Brain microvascular endothelial cell (primary cell): ENCODE data around the gene GSK3B.

Source experiments
- DNase-seq: peaks from one replicate; pipeline ENCODE4 v3.0.0-alpha.2; 2020
- H3K27ac ChIP-seq: fragments of 250-450 bp; sonication (Bioruptor Pico); 2 replicates; pipeline ENCODE4 v1.5.1; 2020; ENCODE audit warnings: mild to moderate bottlenecking, moderate library complexity
- H3K27me3 ChIP-seq: fragments of 250-450 bp; sonication (Bioruptor Pico); replicated peaks from 2 replicates; pipeline ENCODE4 v1.5.1; 2020; ENCODE audit warnings: mild to moderate bottlenecking
- H3K36me3 ChIP-seq: fragments of 250-450 bp; sonication (Bioruptor Pico); replicated peaks from 2 replicates; pipeline ENCODE4 v1.5.1; 2020; ENCODE audit warnings: mild to moderate bottlenecking
- H3K4me3 ChIP-seq: 2 replicates; pipeline ENCODE4 v1.5.1; 2011; ENCODE audit warnings: low read depth, mild to moderate bottlenecking, control low read depth, low read length, moderate library complexity
- in situ Hi-C: cut with HindIII; loops from 2 replicates; pipeline ENCODE4 v1.10.0; 2017; ENCODE audit warnings: low sequenced_read_pairs, low pct_ligation_motif_present
- TF ChIP-seq, protein P1 (sequence below): IDR thresholded peaks from 2 replicates; pipeline ENCODE4 v1.5.1; 2011; ENCODE audit warnings: low read depth, mild to moderate bottlenecking, moderate library complexity, low read length, control low read depth, inconsistent platforms; ENCODE audit errors: missing control alignments

The GSK3B gene

DNA sequence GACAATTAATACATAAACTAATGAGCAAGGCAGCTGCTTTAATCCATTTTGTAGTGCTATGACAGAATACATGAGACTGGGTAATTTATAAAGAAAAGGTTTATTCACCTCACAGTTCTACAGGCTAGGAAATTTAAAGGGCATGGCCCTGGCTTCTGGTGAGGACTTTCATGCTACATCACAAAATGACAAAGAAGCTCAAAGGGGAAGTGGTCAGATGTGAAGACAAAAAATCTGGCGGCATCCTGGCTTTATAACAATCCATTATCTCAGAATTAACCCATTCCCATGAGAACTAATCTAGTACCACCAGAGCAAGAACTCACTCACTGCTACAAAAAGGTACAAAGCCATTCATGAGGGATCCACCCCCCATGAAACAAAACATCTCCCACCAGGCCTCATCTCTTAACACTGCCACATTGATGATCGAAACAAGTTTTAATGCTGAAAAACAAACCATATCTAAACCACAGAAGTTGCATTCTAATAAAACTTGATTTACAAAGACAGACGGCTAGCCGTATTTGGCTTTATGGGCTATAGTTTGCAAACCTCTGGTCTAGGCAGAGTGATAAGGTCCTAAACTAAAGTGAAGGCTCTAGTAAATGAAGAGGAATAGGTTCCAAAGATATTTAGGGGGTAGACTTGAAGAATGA lies 44.2 kb downstream of the GSK3B start:
- H3K36me3 ChIP-seq = no peaks in the 10 kb centered on the region

DNA sequence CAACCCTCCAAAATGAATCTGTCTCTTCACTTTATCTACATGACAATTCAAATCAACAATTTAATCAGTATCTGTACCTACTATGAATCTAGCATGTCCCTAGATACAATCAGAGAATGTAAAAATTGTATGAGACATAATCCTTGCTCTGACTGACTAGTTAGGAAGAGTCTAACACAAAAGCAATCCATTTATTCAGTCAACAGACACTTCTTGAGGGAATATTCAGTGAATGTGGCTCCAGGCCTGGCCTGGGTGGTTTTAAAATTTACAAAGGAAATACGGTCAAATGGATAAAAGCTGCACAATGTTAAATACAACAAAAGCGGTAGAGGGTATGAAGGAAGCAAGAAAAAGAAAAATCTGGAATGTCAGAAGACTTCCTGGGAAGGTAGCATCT lies 45.2 kb downstream of the GSK3B start:
- in situ Hi-C loops = no loop called here
- Histone ChIP-seq H3K27me3 (no peaks in the 10 kb centered on the region), H3K4me3 (no peak overlapping the region), H3K36me3 (no peaks in the 10 kb centered on the region), H3K27ac (no peak overlapping the region)
- TF ChIP-seq, protein P1, sequence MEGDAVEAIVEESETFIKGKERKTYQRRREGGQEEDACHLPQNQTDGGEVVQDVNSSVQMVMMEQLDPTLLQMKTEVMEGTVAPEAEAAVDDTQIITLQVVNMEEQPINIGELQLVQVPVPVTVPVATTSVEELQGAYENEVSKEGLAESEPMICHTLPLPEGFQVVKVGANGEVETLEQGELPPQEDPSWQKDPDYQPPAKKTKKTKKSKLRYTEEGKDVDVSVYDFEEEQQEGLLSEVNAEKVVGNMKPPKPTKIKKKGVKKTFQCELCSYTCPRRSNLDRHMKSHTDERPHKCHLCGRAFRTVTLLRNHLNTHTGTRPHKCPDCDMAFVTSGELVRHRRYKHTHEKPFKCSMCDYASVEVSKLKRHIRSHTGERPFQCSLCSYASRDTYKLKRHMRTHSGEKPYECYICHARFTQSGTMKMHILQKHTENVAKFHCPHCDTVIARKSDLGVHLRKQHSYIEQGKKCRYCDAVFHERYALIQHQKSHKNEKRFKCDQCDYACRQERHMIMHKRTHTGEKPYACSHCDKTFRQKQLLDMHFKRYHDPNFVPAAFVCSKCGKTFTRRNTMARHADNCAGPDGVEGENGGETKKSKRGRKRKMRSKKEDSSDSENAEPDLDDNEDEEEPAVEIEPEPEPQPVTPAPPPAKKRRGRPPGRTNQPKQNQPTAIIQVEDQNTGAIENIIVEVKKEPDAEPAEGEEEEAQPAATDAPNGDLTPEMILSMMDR = no peak
- DNase-seq = no peak

More for the DNA sequence above, 44.2 kb downstream of the GSK3B start:
- Histone ChIP-seq H3K27ac (no peak overlapping the region), H3K4me3 (no peak overlapping the region), H3K27me3 (no peaks in the 10 kb centered on the region)
- no peak for DNase-seq
- TF ChIP-seq, protein P1 = no peak
- in situ Hi-C loops = no loop called here

GRCh38 chr3:120048355-120049041 lies 45.7 kb downstream of the GSK3B start:
- Histone ChIP-seq H3K27me3 (no peaks in the 10 kb centered on the region), H3K4me3 (no peak overlapping the region), H3K27ac (no peak overlapping the region), H3K36me3 (no peaks in the 10 kb centered on the region)
- DNase-seq = no peak
- TF ChIP-seq, protein P1 = no peak
- in situ Hi-C loops = no loop called here

- TF ChIP-seq, protein P1 = no peak
- DNase-seq = no peak
- in situ Hi-C loops = no loop called here
- Histone ChIP-seq H3K36me3 (no peaks in the 10 kb centered on the region), H3K27ac (no peak overlapping the region), H3K4me3 (no peak overlapping the region), H3K27me3 (no peaks in the 10 kb centered on the region)
These were observed 46.6 kb downstream of the GSK3B start for GRCh38 chr3:120047686-120048085.

- no peaks in the 10 kb centered on the region for H3K36me3 ChIP-seq
- in situ Hi-C loops = no loop called here
- no peak for DNase-seq
- TF ChIP-seq, protein P1 = no peak
- no peak overlapping the region for H3K4me3 ChIP-seq
- H3K27me3 ChIP-seq = no peaks in the 10 kb centered on the region
- no peak overlapping the region for H3K27ac ChIP-seq
These were observed 53.4 kb downstream of the GSK3B start for GRCh38 chr3:120040813-120041377.
